ENCODE data around the gene MYLK. TPM values are rescaled to one million over a fixed set of nuclear protein-coding genes. Genes with fewer than 3 reads are reported as not detected.

MYLK gene
- total and polyA plus RNA-seq, 2 donors (not counting 1 experiment from before 2014, with no cell fraction given): 0.51 TPM; not detected in 1

- ATAC-seq (ENCODE audit: low read depth) (no peak), DNase-seq (no peak)
- H3K27ac ChIP-seq (ENCODE audit: low read length in 2 of 2): no peak overlapping the region
- H3K4me1 ChIP-seq (ENCODE audit: control insufficient read depth in 2 of 2, insufficient read depth in 2 of 2, low read length in 2 of 2): peaks cover 21 to 25% of the 10 kb centered on the region in 2 donors
- H2AFZ ChIP-seq (ENCODE audit: insufficient read depth, low read depth, low read length, poor library complexity, severe bottlenecking): no peak overlapping the region
- Mint-ChIP-seq H3K4me1 (peaks cover 22% of the 10 kb centered on the region), H3K27me3 (no peaks in the 10 kb centered on the region), H3K4me3 (peak overlapping the region; percentile 31), H3K9me3 (ENCODE audit: insufficient read depth) (peaks cover 4% of the 10 kb centered on the region), H3K27ac (peak overlapping the region; percentile 34)
- no CpG with 5 or more reads among the region's 2 CpGs for WGBS (ENCODE audit: insufficient coverage)
- H3K9me3 ChIP-seq (ENCODE audit: control extremely low read depth in 1 of 3, control insufficient read depth in 2 of 3, insufficient read depth in 1 of 3, low read length in 2 of 3): peaks cover 4 to 23% (median 21%) of the 10 kb centered on the region in 3 donors
- H3K36me3 ChIP-seq (replicated peaks in 1 of 2; ENCODE audit: control extremely low read depth in 1 of 2, control insufficient read depth in 1 of 2, extremely low read depth in 1 of 2, insufficient read depth in 2 of 2, low read length in 1 of 2): peaks cover 1 to 4% of the 10 kb centered on the region in 2 experiments
- H3K9ac ChIP-seq (ENCODE audit: low read length): no peak overlapping the region
- ChIA-PET CTCF (interaction anchor here (1.8 kb wide), 1 partner anchor 29 kb away, joined by 5 read pairs; no protein-coding TSS in a partner anchor), POLR2A (interaction anchor here (0.6 kb wide), 1 partner anchor 1171 kb away, joined by 3 read pairs; no protein-coding TSS in a partner anchor)
- no peaks in the 10 kb centered on the region for H4K20me1 ChIP-seq (ENCODE audit: control insufficient read depth, insufficient read depth, low read length, poor library complexity, severe bottlenecking)
- H3K27me3 ChIP-seq (replicated peaks in 1 of 4; ENCODE audit: control extremely low read depth in 1 of 4, control insufficient read depth in 3 of 4, insufficient read depth in 4 of 4, low read length in 3 of 4): no peaks in the 10 kb centered on the region
- no peak overlapping the region for H3K4me2 ChIP-seq (replicated peaks; ENCODE audit: low read depth, low read length, poor library complexity, severe bottlenecking)
- intact Hi-C loops (cut with micrococcal nuclease): loop anchor here (5.0 to 10.0 kb wide), 3 partner anchors 375 to 1145 kb away; partner anchors contain the start of genes CCDC14, HSPBAP1, SLC49A4 and UMPS
- no peak for TF ChIP-seq EZH2 (IDR thresholded peaks at IDR 0.05; ENCODE audit: borderline replicate concordance, insufficient read depth, low read depth, low read length, poor library complexity, severe bottlenecking)
- TF ChIP-seq CTCF (IDR thresholded peaks at IDR 0.05): no peak
- H3K79me2 ChIP-seq (ENCODE audit: control insufficient read depth, insufficient read depth, low read length): peaks cover 32% of the 10 kb centered on the region
- no peak overlapping the region for H3K4me3 ChIP-seq (ENCODE audit: control extremely low read depth in 1 of 5, extremely low read depth in 1 of 5, insufficient read depth in 1 of 5, low read depth in 2 of 5, low read length in 4 of 5)
These were observed 296.7 kb downstream of the MYLK start for GRCh38 chr3:123587401-123587800.

GRCh38 chr3:123586968-123587367 is 297.2 kb downstream of the MYLK start:
- DNase-seq (no peak), ATAC-seq (ENCODE audit: low read depth) (no peak)
- ChIA-PET POLR2A (interaction anchor here (0.6 kb wide), 1 partner anchor 1171 kb away, joined by 3 read pairs; no protein-coding TSS in a partner anchor), CTCF (interaction anchor here (1.8 kb wide), 1 partner anchor 28 kb away, joined by 5 read pairs; no protein-coding TSS in a partner anchor)
- H3K27me3 Mint-ChIP-seq: no peaks in the 10 kb centered on the region
- no peak overlapping the region for H3K27ac ChIP-seq (ENCODE audit: low read length in 2 of 2)
- WGBS (ENCODE audit: insufficient coverage): no CpG with 5 or more reads among the region's 2 CpGs
- H3K4me1 Mint-ChIP-seq: peaks cover 25% of the 10 kb centered on the region
- H3K79me2 ChIP-seq (ENCODE audit: control insufficient read depth, insufficient read depth, low read length): peaks cover 33% of the 10 kb centered on the region
- H3K4me3 Mint-ChIP-seq: peak overlapping the region; percentile 31
- H3K36me3 ChIP-seq (replicated peaks in 1 of 2; ENCODE audit: control extremely low read depth in 1 of 2, control insufficient read depth in 1 of 2, extremely low read depth in 1 of 2, insufficient read depth in 2 of 2, low read length in 1 of 2): peaks cover 2 to 4% of the 10 kb centered on the region in 2 experiments
- H2AFZ ChIP-seq (ENCODE audit: insufficient read depth, low read depth, low read length, poor library complexity, severe bottlenecking): no peak overlapping the region
- H3K4me3 ChIP-seq (ENCODE audit: control extremely low read depth in 1 of 5, extremely low read depth in 1 of 5, insufficient read depth in 1 of 5, low read depth in 2 of 5, low read length in 4 of 5): no peak overlapping the region
- H3K4me2 ChIP-seq (replicated peaks; ENCODE audit: low read depth, low read length, poor library complexity, severe bottlenecking): no peak overlapping the region
- H4K20me1 ChIP-seq (ENCODE audit: control insufficient read depth, insufficient read depth, low read length, poor library complexity, severe bottlenecking): no peaks in the 10 kb centered on the region
- no peak overlapping the region for H3K9ac ChIP-seq (ENCODE audit: low read length)
- peaks cover 23 to 25% of the 10 kb centered on the region in 2 donors for H3K4me1 ChIP-seq (ENCODE audit: control insufficient read depth in 2 of 2, insufficient read depth in 2 of 2, low read length in 2 of 2)
- H3K9me3 ChIP-seq (ENCODE audit: control extremely low read depth in 1 of 3, control insufficient read depth in 2 of 3, insufficient read depth in 1 of 3, low read length in 2 of 3): peaks cover 4 to 23% (median 21%) of the 10 kb centered on the region in 3 donors
- H3K9me3 Mint-ChIP-seq (ENCODE audit: insufficient read depth): peaks cover 4% of the 10 kb centered on the region
- H3K27ac Mint-ChIP-seq: no peak overlapping the region
- TF ChIP-seq EZH2 (IDR thresholded peaks at IDR 0.05; ENCODE audit: borderline replicate concordance, insufficient read depth, low read depth, low read length, poor library complexity, severe bottlenecking) (no peak), CTCF (IDR thresholded peaks at IDR 0.05) (no peak)
- H3K27me3 ChIP-seq (replicated peaks in 1 of 4; ENCODE audit: control extremely low read depth in 1 of 4, control insufficient read depth in 3 of 4, insufficient read depth in 4 of 4, low read length in 3 of 4): no peaks in the 10 kb centered on the region
- intact Hi-C loops (cut with micrococcal nuclease): loop anchor here (5.0 to 10.0 kb wide), 3 partner anchors 375 to 1145 kb away; partner anchors contain the start of genes CCDC14, HSPBAP1, SLC49A4 and UMPS

All from B cell (primary cell).